ENCODE data around the gene RGS19. TPM values are rescaled to one million over a fixed set of nuclear protein-coding genes. Genes with fewer than 3 reads are reported as not detected.

RGS19 gene
- total RNA-seq, 1 experiment from 2014 or later = 12.8 TPM

DNA sequence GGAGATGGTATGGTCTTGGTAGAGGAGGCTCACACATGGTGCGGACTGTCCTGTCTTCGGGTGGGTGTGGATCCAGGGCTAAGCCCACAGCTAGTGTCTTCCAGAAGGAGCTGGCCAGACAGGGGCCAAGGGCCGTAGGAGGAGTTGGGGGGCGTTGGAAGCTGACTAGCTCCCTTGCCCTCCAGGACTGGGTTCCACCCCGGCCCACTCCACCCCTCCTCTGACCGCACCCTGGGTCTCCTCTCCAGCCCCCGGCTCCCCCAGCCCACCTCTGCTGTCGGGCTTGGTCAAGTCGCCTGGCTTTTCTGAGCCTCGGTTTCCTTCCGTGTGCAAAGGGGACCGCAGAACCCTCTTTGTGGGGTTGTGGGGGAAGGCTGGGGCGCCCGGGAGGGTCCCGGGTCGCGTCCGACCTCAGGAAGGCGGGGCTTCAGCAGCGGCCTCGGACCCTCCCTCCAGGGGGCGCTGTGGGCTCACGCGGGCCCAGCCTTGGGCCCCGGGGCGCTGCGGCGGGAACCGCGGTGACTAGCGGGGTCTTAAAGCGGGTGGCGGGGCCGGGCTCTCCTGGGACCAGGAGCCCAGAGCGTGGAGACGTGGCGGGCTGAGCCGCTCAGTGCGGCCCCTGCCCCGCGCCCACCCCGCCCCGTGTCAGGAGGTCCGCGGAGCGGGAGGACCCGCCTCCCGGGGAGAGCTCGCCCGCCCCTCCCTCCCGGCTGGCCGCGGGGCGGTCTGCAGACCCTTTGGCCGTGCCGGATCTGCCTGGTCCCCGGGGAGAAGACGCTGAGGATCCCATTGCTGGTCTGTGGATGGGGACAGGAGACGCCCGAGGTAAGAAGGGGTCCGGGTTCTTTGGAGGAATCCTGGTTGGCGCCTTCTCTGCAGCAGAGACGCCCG, 22.7 kb upstream of the RGS19 start:
- peaks cover 40% of the 10 kb centered on the region for H3K27me3 Mint-ChIP-seq (ENCODE audit: low read depth)
- H2AK5ac ChIP-seq (ENCODE audit: insufficient read length, low read length) = no peak overlapping the region
- no peaks in the 10 kb centered on the region for H4K20me1 ChIP-seq (ENCODE audit: control insufficient read depth, insufficient read depth, insufficient read length)
- H4K8ac ChIP-seq (replicated peaks; ENCODE audit: insufficient read length, low read depth, low read length) = no peak overlapping the region
- no peak overlapping the region for H3K56ac ChIP-seq (ENCODE audit: insufficient read length, low read depth, low read length)
- TF ChIP-seq, protein P1, sequence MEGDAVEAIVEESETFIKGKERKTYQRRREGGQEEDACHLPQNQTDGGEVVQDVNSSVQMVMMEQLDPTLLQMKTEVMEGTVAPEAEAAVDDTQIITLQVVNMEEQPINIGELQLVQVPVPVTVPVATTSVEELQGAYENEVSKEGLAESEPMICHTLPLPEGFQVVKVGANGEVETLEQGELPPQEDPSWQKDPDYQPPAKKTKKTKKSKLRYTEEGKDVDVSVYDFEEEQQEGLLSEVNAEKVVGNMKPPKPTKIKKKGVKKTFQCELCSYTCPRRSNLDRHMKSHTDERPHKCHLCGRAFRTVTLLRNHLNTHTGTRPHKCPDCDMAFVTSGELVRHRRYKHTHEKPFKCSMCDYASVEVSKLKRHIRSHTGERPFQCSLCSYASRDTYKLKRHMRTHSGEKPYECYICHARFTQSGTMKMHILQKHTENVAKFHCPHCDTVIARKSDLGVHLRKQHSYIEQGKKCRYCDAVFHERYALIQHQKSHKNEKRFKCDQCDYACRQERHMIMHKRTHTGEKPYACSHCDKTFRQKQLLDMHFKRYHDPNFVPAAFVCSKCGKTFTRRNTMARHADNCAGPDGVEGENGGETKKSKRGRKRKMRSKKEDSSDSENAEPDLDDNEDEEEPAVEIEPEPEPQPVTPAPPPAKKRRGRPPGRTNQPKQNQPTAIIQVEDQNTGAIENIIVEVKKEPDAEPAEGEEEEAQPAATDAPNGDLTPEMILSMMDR (conservative IDR thresholded peaks at IDR 0.05) = peak; percentile 97
- no peaks in the 10 kb centered on the region for H3K23me2 ChIP-seq (ENCODE audit: insufficient read length, low read depth, low read length, poor library complexity, severe bottlenecking)
- H3K27ac Mint-ChIP-seq = no peak overlapping the region
- no peaks in the 10 kb centered on the region for H3K4me1 ChIP-seq (ENCODE audit: insufficient read depth, low read length)
- H3K4me2 ChIP-seq (ENCODE audit: insufficient read depth, insufficient read length, low read length) = peak overlapping the region; percentile 50
- no peak overlapping the region for H3K27ac ChIP-seq (ENCODE audit: insufficient read length, low read depth, low read length)
- H3K36me3 Mint-ChIP-seq (ENCODE audit: insufficient read depth in 1 of 3, low read depth in 3 of 3) = peaks cover 0 to under 1% (median 0%) of the 10 kb centered on the region in 3 experiments; a peak in 1 of 7 replicates
- DNase-seq = peak; percentile 74
- H2BK12ac ChIP-seq (ENCODE audit: insufficient read length, low read depth, low read length) = no peak overlapping the region
- no peak overlapping the region for H3K23ac ChIP-seq (ENCODE audit: insufficient read length, low read depth, low read length)
- no peak overlapping the region for H2BK5ac ChIP-seq (ENCODE audit: insufficient read length, low read length)
- peaks cover 9 to 11% of the 10 kb centered on the region in 2 experiments; a peak in 3 of 4 replicates for H3K4me1 Mint-ChIP-seq
- H2BK120ac ChIP-seq (ENCODE audit: low read depth, low read length, poor library complexity, severe bottlenecking) = no peak overlapping the region
- no CpG with 5 or more reads among the region's 64 CpGs for WGBS (ENCODE audit: extremely low coverage, insufficient read length, low lambda C conversion rate)
- H3K9me3 ChIP-seq (ENCODE audit: control insufficient read depth, low read depth, low read length) = no peaks in the 10 kb centered on the region
- no peak overlapping the region for H2AFZ ChIP-seq (ENCODE audit: low read length)
- no peak overlapping the region for H3K18ac ChIP-seq (ENCODE audit: insufficient read length, low read depth, low read length)
- H3K27me3 ChIP-seq (ENCODE audit: insufficient read depth, low read length) = peaks cover 3% of the 10 kb centered on the region; the same call in 1 of the 2 replicates
- H3K14ac ChIP-seq (ENCODE audit: insufficient read depth, low read length) = no peak overlapping the region
- H3K4me3 Mint-ChIP-seq = peak overlapping the region; percentile 62 to 83
- no peak overlapping the region for H4K91ac ChIP-seq (ENCODE audit: insufficient read length, low read depth, low read length)
- H3K79me2 ChIP-seq (ENCODE audit: insufficient read depth, low read length) = no peaks in the 10 kb centered on the region
- no peak overlapping the region for H4K5ac ChIP-seq (ENCODE audit: insufficient read length, low read depth, low read length)
- no peak overlapping the region for H2BK15ac ChIP-seq (ENCODE audit: low read depth, low read length)
- H3K4ac ChIP-seq (ENCODE audit: low read depth, low read length) = no peak overlapping the region
- H3K79me1 ChIP-seq (ENCODE audit: insufficient read depth, low read depth, low read length, poor library complexity, severe bottlenecking) = no peaks in the 10 kb centered on the region
- peaks cover 0 to under 1% of the 10 kb centered on the region in 2 experiments; a peak in 2 of 5 replicates for H3K9me3 Mint-ChIP-seq
- no peak overlapping the region for H2BK20ac ChIP-seq (ENCODE audit: low read depth, low read length, poor library complexity, severe bottlenecking)
- H3K9ac ChIP-seq (ENCODE audit: extremely low read depth, insufficient read length, low read length) = no peak overlapping the region
- H3T11ph ChIP-seq (ENCODE audit: low read length) = no peak overlapping the region

Data from H9 (cell line).